Cardiac muscle cell (in vitro differentiated cells and primary cell): Measurements from ENCODE around the gene ACSL1. TPM values are rescaled to one million over a fixed set of nuclear protein-coding genes. Genes with fewer than 3 reads are reported as not detected.

ENCODE experiments used
- DNase-seq, 2 donors: peaks; one replicate each; pipeline versions ENCODE4 v3.0.0 to v3.0.0-alpha.2; 2010 to 2017; ENCODE audit warnings: low read depth in 1 of 2, low spot score in 1 of 2
- H3K27ac ChIP-seq: fragments of 200-600 bp; sonication (generic); 2 replicates; pipeline ENCODE4 v1.5.1; 2016
- H3K27me3 ChIP-seq: fragments of 200-600 bp; sonication (generic); 2 replicates; pipeline ENCODE4 v1.6.0; 2016; ENCODE audit warnings: control low read depth
- H3K36me3 ChIP-seq: fragments of 200-600 bp; sonication (generic); 2 replicates; pipeline ENCODE4 v1.5.1; 2016; ENCODE audit warnings: control low read depth
- H3K4me1 ChIP-seq: fragments of 200-600 bp; sonication (generic); 2 replicates; pipeline ENCODE4 v1.8.1; 2017; ENCODE audit warnings: low read depth, mild to moderate bottlenecking, mixed run types
- H3K4me3 ChIP-seq: fragments of 200-600 bp; sonication (generic); 2 replicates; pipeline ENCODE4 v1.5.1; 2016; ENCODE audit warnings: mild to moderate bottlenecking
- H3K9me3 ChIP-seq: fragments of 200-600 bp; sonication (generic); 2 replicates; pipeline ENCODE4 v1.5.1; 2017; ENCODE audit warnings: low read depth, mild to moderate bottlenecking, control low read depth
- polyA plus RNA-seq: library from polyadenylated mRNA; unstranded; fragments of >200 nt; fragmentation: Nextera tagmentation; extraction: Ambion mirVana; gene quantifications from 2 replicates; pipeline ENCODE4 v1.2.1, GENCODE V29; 2016
- total RNA-seq: library from RNA; depleted of rRNA; stranded (reverse); fragments of >200 nt; gene quantifications from 2 replicates; pipeline ENCODE4 v1.2.3, GENCODE V29; 2016
- TF ChIP-seq, protein P1 (sequence below): IDR thresholded peaks from 2 replicates; pipeline ENCODE4 v1.5.1; 2012; ENCODE audit warnings: low read depth, mild to moderate bottlenecking, low read length

ACSL1 gene
- total and polyA plus RNA-seq, 2 experiments from 2014 or later: 66.4 to 76.6 TPM

DNA sequence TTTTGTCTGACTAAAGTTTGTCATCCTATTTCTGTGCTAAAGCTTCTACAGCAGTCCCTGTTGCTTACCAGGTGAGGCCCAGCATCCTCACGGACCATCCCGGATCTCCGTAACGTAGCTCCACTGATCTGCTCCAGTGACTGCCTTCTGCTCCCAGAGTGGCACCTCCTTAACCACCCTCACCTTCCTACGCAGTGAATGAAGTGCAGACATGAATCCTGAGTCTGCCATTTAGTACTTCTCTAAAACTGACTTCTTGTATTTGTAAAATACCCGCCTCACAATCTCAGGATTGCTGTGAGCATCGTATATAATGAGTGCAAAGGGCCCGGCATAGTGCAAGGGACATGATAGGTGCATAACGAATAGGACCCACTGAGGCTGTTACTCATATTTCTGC, 27.7 kb upstream of the ACSL1 start:
- Histone ChIP-seq H3K27me3 (peaks cover 3% of the 10 kb centered on the region), H3K27ac (no peak overlapping the region), H3K9me3 (no peaks in the 10 kb centered on the region), H3K36me3 (no peaks in the 10 kb centered on the region), H3K4me1 (no peaks in the 10 kb centered on the region), H3K4me3 (no peak overlapping the region)
- DNase-seq: no peak
- TF ChIP-seq, protein P1, sequence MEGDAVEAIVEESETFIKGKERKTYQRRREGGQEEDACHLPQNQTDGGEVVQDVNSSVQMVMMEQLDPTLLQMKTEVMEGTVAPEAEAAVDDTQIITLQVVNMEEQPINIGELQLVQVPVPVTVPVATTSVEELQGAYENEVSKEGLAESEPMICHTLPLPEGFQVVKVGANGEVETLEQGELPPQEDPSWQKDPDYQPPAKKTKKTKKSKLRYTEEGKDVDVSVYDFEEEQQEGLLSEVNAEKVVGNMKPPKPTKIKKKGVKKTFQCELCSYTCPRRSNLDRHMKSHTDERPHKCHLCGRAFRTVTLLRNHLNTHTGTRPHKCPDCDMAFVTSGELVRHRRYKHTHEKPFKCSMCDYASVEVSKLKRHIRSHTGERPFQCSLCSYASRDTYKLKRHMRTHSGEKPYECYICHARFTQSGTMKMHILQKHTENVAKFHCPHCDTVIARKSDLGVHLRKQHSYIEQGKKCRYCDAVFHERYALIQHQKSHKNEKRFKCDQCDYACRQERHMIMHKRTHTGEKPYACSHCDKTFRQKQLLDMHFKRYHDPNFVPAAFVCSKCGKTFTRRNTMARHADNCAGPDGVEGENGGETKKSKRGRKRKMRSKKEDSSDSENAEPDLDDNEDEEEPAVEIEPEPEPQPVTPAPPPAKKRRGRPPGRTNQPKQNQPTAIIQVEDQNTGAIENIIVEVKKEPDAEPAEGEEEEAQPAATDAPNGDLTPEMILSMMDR: no peak

GRCh38 chr4:184851886-184852285, 26.1 kb upstream of the ACSL1 start:
- H3K27me3 ChIP-seq: peaks cover 3% of the 10 kb centered on the region
- no peaks in the 10 kb centered on the region for H3K36me3 ChIP-seq
- no peak for DNase-seq
- no peak overlapping the region for H3K4me3 ChIP-seq
- TF ChIP-seq, protein P1: no peak
- H3K4me1 ChIP-seq: no peaks in the 10 kb centered on the region
- no peak overlapping the region for H3K27ac ChIP-seq
- H3K9me3 ChIP-seq: no peaks in the 10 kb centered on the region

DNA sequence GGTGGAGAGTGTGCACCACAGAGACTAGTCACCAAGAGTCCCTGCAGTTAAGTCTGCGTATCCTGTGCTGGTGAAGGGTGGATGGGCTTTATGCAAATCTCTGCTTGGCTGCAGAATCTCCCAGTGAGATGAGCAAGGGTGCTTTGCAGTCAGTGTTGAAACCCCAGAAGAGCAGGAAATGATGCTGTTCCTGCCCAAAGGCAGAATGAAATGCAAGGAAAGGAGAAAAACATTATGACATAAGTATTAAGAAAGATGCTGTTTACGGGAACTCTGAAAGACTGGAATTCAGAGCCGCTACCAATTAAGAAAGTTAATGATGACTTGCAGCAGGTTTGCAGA, 25.4 kb upstream of the ACSL1 start:
- Histone ChIP-seq H3K4me3 (no peak overlapping the region), H3K27ac (no peak overlapping the region), H3K9me3 (no peaks in the 10 kb centered on the region), H3K4me1 (no peaks in the 10 kb centered on the region), H3K36me3 (no peaks in the 10 kb centered on the region), H3K27me3 (peaks cover 3% of the 10 kb centered on the region)
- peak in 1 of 2 donors; percentile 84 for DNase-seq
- TF ChIP-seq, protein P1: no peak

- DNase-seq: no peak
- H3K9me3 ChIP-seq: no peaks in the 10 kb centered on the region
- no peak overlapping the region for H3K27ac ChIP-seq
- TF ChIP-seq, protein P1: no peak
- H3K4me1 ChIP-seq: no peaks in the 10 kb centered on the region
- H3K36me3 ChIP-seq: no peaks in the 10 kb centered on the region
- H3K27me3 ChIP-seq: peaks cover 3% of the 10 kb centered on the region
- no peak overlapping the region for H3K4me3 ChIP-seq
These were observed 24.8 kb upstream of the ACSL1 start for GRCh38 chr4:184850431-184851199.

- H3K4me3 ChIP-seq: no peak overlapping the region
- H3K9me3 ChIP-seq: no peaks in the 10 kb centered on the region
- H3K27me3 ChIP-seq: peaks cover 3% of the 10 kb centered on the region
- no peaks in the 10 kb centered on the region for H3K36me3 ChIP-seq
- DNase-seq: no peak
- no peaks in the 10 kb centered on the region for H3K4me1 ChIP-seq
- TF ChIP-seq, protein P1: no peak
- H3K27ac ChIP-seq: no peak overlapping the region
These were observed 24.2 kb upstream of the ACSL1 start for GRCh38 chr4:184850018-184850417.
